Type B pancreatic cell (in vitro differentiated cells): ENCODE measurements around the gene IARS2. TPM values are rescaled to one million over a fixed set of nuclear protein-coding genes. Genes with fewer than 3 reads are reported as not detected.
A peak's percentile ranks its signal among the peaks of the same experiment; 100 is the strongest.
"Not testable (repeated sequence)": the region's sequence is repeated elsewhere in the genome, so short reads cannot be mapped to it uniquely, and the experiment has no call there.

Source experiments
- DNase-seq: peaks from one replicate; pipeline ENCODE4 v3.0.0; 2021; ENCODE audit warnings: mixed read lengths; ENCODE audit not compliant: unreplicated experiment; ENCODE audit errors: extremely low spot score
- H3K27ac Mint-ChIP-seq: 2 replicates; pipeline ENCODE4 v1.8.0; 2021; ENCODE audit warnings: mild to moderate bottlenecking, mixed read lengths
- H3K27me3 Mint-ChIP-seq: 2 replicates; pipeline ENCODE4 v1.8.0; 2021; ENCODE audit warnings: mixed read lengths
- H3K36me3 Mint-ChIP-seq: 2 replicates; pipeline ENCODE4 v1.8.0; 2021; ENCODE audit warnings: mixed read lengths
- H3K4me1 Mint-ChIP-seq: one replicate; pipeline ENCODE4 v1.8.0; 2021; ENCODE audit warnings: mixed read lengths; ENCODE audit not compliant: unreplicated experiment
- H3K4me3 Mint-ChIP-seq: 2 replicates; pipeline ENCODE4 v1.8.0; 2021; ENCODE audit warnings: mild to moderate bottlenecking, mixed read lengths
- H3K9me3 Mint-ChIP-seq: 2 replicates; pipeline ENCODE4 v1.8.0; 2021; ENCODE audit warnings: mixed read lengths
- CTCF ChIP-seq: fragments of 200-600 bp; sonication (generic); conservative IDR thresholded peaks from 2 replicates; pipeline ENCODE4 v1.5.0; 2021; ENCODE audit warnings: antibody characterized with exemption, mild to moderate bottlenecking
- total RNA-seq: library from RNA; stranded (reverse); gene quantifications from 2 replicates; pipeline ENCODE4 v1.2.1, GENCODE V29; 2021; ENCODE audit warnings: low replicate concordance

Gene IARS2
- total RNA-seq, 1 donor from 2014 or later, result 66.3 TPM

- peaks cover 13% of the 10 kb centered on the region for H3K4me1 Mint-ChIP-seq
- H3K36me3 Mint-ChIP-seq, result peaks cover 13% of the 10 kb centered on the region
- H3K4me3 Mint-ChIP-seq, result peak overlapping the region; percentile 47
- no peak for TF ChIP-seq CTCF
- no peak overlapping the region for H3K27ac Mint-ChIP-seq
- no peaks in the 10 kb centered on the region for H3K27me3 Mint-ChIP-seq
- no peaks in the 10 kb centered on the region for H3K9me3 Mint-ChIP-seq
- DNase-seq, result no peak
Observed at GRCh38 chr1:220093361-220094015, 444 bp upstream of the IARS2 start.

GRCh38 chr1:220099826-220100225 is 5.9 kb downstream of the IARS2 start:
- Mint-ChIP-seq H3K27me3 (no peaks in the 10 kb centered on the region), H3K36me3 (peaks cover 18% of the 10 kb centered on the region), H3K4me1 (peaks cover 7% of the 10 kb centered on the region), H3K4me3 (no peak overlapping the region), H3K27ac (no peak overlapping the region), H3K9me3 (no peaks in the 10 kb centered on the region)
- DNase-seq, result no peak
- TF ChIP-seq CTCF, result no peak

GRCh38 chr1:220110473-220110872 is 16.5 kb downstream of the IARS2 start:
- not testable (repeated sequence) for H3K27me3 Mint-ChIP-seq, DNase-seq, H3K27ac Mint-ChIP-seq, H3K9me3 Mint-ChIP-seq, H3K4me3 Mint-ChIP-seq, H3K4me1 Mint-ChIP-seq
- peaks cover 22% of the 10 kb centered on the region for H3K36me3 Mint-ChIP-seq

GRCh38 chr1:220112600-220112999 is 18.7 kb downstream of the IARS2 start:
- H3K9me3 Mint-ChIP-seq, DNase-seq, H3K4me3 Mint-ChIP-seq, H3K27ac Mint-ChIP-seq, H3K4me1 Mint-ChIP-seq, H3K27me3 Mint-ChIP-seq: not testable (repeated sequence)
- H3K36me3 Mint-ChIP-seq, result peaks cover 13% of the 10 kb centered on the region

- DNase-seq, result no peak
Observed at GRCh38 chr1:220113136-220113695, 19.3 kb downstream of the IARS2 start.

GRCh38 chr1:220119043-220119512 is 25.1 kb downstream of the IARS2 start:
- H3K27ac Mint-ChIP-seq, result peak overlapping the region; percentile 75
- peaks cover 10% of the 10 kb centered on the region for H3K36me3 Mint-ChIP-seq
- H3K9me3 Mint-ChIP-seq, result no peaks in the 10 kb centered on the region
- no peak for TF ChIP-seq CTCF
- H3K4me1 Mint-ChIP-seq, result no peaks in the 10 kb centered on the region
- H3K27me3 Mint-ChIP-seq, result no peaks in the 10 kb centered on the region
- DNase-seq, result no peak
- H3K4me3 Mint-ChIP-seq, result peak overlapping the region; percentile 75

More at GRCh38 chr1:220113136-220113695, 19.3 kb downstream of the IARS2 start:
- Mint-ChIP-seq H3K4me1 (no peaks in the 10 kb centered on the region), H3K4me3 (no peak overlapping the region), H3K27me3 (no peaks in the 10 kb centered on the region), H3K27ac (no peak overlapping the region), H3K36me3 (peaks cover 13% of the 10 kb centered on the region), H3K9me3 (no peaks in the 10 kb centered on the region)
- peak; percentile 74 for TF ChIP-seq CTCF
